Posterior cingulate gyrus (tissue), 11 donors: ENCODE data around the gene NCOA6.

Source experiments
- DNase-seq, 10 donors: peaks; one replicate each; pipeline versions ENCODE4 v3.0.0 to v3.0.0-alpha.2; 2020 to 2021; ENCODE audit warnings: mixed read lengths in 3 of 10
- intact Hi-C: fragments of 100-400 bp; cut with DNase I; formaldehyde crosslinking; loops from one replicate; pipeline ENCODE4 v1.15.1; 2023

Gene NCOA6

DNA sequence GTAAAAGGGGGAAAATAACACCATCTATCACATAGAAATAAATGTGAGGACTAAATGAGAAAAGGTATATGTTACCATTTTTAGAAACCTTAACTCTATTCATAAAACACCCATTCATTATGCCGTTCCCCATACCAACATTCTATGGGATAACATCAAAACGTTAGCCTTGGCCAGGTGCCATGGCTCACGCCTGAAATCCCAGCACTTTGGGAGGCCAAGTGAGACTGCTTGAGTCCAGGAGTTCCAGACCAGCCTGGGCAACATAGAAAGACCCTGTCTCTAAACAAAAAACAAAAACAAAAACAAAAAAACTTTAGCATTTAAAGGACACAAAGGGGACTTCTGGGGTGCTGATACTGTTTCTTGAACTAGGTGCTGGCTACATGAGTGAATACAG is 149.9 kb downstream of the NCOA6 start:
- intact Hi-C loops = loop anchor here (5.0 kb wide), 1 partner anchor 33 kb away; no protein-coding TSS in a partner anchor

DNA sequence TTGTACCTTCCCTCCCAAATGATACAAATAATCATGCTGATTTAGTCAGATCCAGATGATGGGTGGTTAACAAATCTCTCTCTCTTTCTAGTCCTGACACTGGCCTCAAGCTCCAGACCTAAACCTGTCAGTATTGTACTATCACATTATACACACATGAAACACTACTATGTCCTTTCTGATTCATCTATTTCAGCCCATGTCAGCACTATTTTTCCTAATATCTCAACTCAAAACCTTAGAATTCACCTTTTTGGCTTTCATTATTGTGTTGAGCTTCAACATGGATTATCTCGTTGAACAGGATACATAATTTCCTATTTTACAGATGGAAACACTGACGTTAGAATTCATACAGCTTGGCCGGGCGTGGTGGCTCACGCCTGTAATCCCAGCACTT is 152.0 kb downstream of the NCOA6 start:
- DNase-seq = no peak
- intact Hi-C loops = no loop called here

More for the DNA sequence above, 149.9 kb downstream of the NCOA6 start:
- DNase-seq = no peak

DNA sequence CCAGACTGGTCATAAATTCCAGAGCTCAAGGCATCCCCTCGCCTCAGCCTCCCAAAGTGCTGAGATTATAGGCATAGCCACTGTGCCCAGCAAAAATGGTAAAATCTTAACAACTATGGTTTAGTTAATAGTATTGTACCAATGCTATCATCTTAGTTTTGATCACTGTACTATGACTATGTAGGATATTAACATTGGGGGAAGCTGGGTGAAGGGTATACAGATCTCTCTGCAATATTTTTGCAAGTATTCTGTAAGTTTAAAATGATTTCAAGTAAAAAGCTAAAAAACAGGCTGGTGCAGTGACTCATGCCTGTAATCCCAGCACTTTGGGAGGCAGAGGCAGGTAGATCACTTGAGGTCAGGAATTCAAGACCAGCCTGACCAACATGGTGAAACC is 156.4 kb downstream of the NCOA6 start:
- no peak for DNase-seq
- intact Hi-C loops = no loop called here
